IMR-90 (cell line): ENCODE results near the gene ANKH. TPM values are rescaled to one million over a fixed set of nuclear protein-coding genes. Genes with fewer than 3 reads are reported as not detected.

ENCODE experiments used
- ATAC-seq: fragments of 200-7000 bp; cut with Tn5 transposase; 2 replicates; pipeline ENCODE4 v1.9.1; 2020; ENCODE audit warnings: low read depth, mild to moderate bottlenecking, moderate library complexity
- BruUV-seq: library from RNA; stranded (reverse); fragments of 400-500 nt; replicated peaks from 2 replicates; lab custom pipeline; 2021; lab: Mats Ljungman, UMichigan
- CTCF ChIA-PET: fragments of 300-600 bp; formaldehyde crosslinking; extraction: SDS; loops from one replicate; lab custom pipeline; 2021; ENCODE audit warnings: antibody characterized with exemption; lab: Yijun Ruan, JAX
- POLR2A ChIA-PET: fragments of 300-600 bp; sonication (Branson Sonifier 250); formaldehyde crosslinking; loops from one replicate; lab custom pipeline; 2022; ENCODE audit warnings: antibody characterized with exemption; ENCODE audit not compliant: unreplicated experiment; lab: Charles Lee
- DNase-seq: peaks from one replicate; pipeline ENCODE4 v3.0.0; 2013
- H2AFZ ChIP-seq: replicated peaks from 2 replicates; pipeline ENCODE3; 2013; ENCODE audit warnings: low read length, mild to moderate bottlenecking; ENCODE audit not compliant: poor library complexity
- H2AK5ac ChIP-seq: 2 replicates; pipeline ENCODE4 v1.6.1; 2013; ENCODE audit warnings: low read depth, low read length, inconsistent platforms
- H2AK9ac ChIP-seq: replicated peaks from 2 replicates; pipeline ENCODE3; 2013; ENCODE audit warnings: mild to moderate bottlenecking, low read depth, low read length, moderate library complexity; ENCODE audit not compliant: poor library complexity
- H2BK120ac ChIP-seq: 2 replicates; pipeline ENCODE4 v1.6.1; 2013; ENCODE audit warnings: low read depth, low read length, inconsistent platforms
- H2BK15ac ChIP-seq: 3 replicates; pipeline ENCODE4 v1.6.1; 2013; ENCODE audit warnings: low read depth, low read length, inconsistent platforms
- H2BK20ac ChIP-seq: 2 replicates; pipeline ENCODE4 v1.6.1; 2013; ENCODE audit warnings: low read depth, mild to moderate bottlenecking, inconsistent platforms, low read length, moderate library complexity
- H2BK5ac ChIP-seq: 2 replicates; pipeline ENCODE4 v1.6.1; 2013; ENCODE audit warnings: mild to moderate bottlenecking, low read depth, low read length, inconsistent platforms; ENCODE audit not compliant: poor library complexity, severe bottlenecking
- H3K14ac ChIP-seq: replicated peaks from 2 replicates; pipeline ENCODE4 v1.6.1; 2013; ENCODE audit warnings: low read depth, low read length, inconsistent platforms
- H3K18ac ChIP-seq: 2 replicates; pipeline ENCODE4 v1.6.1; 2013; ENCODE audit warnings: low read depth, low read length, control low read depth
- H3K23ac ChIP-seq: 2 replicates; pipeline ENCODE4 v1.6.1; 2013; ENCODE audit warnings: low read depth, low read length, inconsistent platforms
- H3K27ac ChIP-seq: 2 replicates; pipeline ENCODE4 v1.5.1; 2013; ENCODE audit warnings: mild to moderate bottlenecking, control low read depth, low read length; ENCODE audit not compliant: insufficient read depth
- H3K27me3 ChIP-seq: 2 replicates; pipeline ENCODE4 v1.6.1; 2013; ENCODE audit warnings: low read length; ENCODE audit not compliant: control insufficient read depth, insufficient read depth
- H3K36me3 ChIP-seq: 2 replicates; pipeline ENCODE4 v1.6.1; 2013; ENCODE audit warnings: low read length, mixed read lengths; ENCODE audit not compliant: control insufficient read depth, insufficient read depth
- H3K4ac ChIP-seq: 2 replicates; pipeline ENCODE4 v1.6.1; 2013; ENCODE audit warnings: low read depth, low read length, inconsistent platforms
- H3K4me1 ChIP-seq: 2 replicates; pipeline ENCODE4 v1.6.1; 2013; ENCODE audit warnings: low read length, mixed read lengths; ENCODE audit not compliant: control insufficient read depth, insufficient read depth
- H3K4me2 ChIP-seq: 2 replicates; pipeline ENCODE4 v1.6.1; 2013; ENCODE audit warnings: low read depth, mild to moderate bottlenecking, control low read depth, low read length, moderate library complexity
- H3K4me3 ChIP-seq: 2 replicates; pipeline ENCODE4 v1.5.1; 2013; ENCODE audit warnings: low read depth, mild to moderate bottlenecking, control low read depth, low read length, moderate library complexity; ENCODE audit not compliant: insufficient read depth
- H3K56ac ChIP-seq: 2 replicates; pipeline ENCODE4 v1.6.1; 2013; ENCODE audit warnings: low read length, inconsistent platforms; ENCODE audit not compliant: insufficient read depth; ENCODE audit errors: extremely low read depth
- H3K79me1 ChIP-seq, 2 experiments: 2 replicates each; pipeline ENCODE4 v1.6.1; 2013; ENCODE audit warnings: low read length in 2 of 2, inconsistent platforms in 1 of 2, low read depth in 1 of 2
- H3K9ac ChIP-seq: 2 replicates; pipeline ENCODE4 v1.6.1; 2013; ENCODE audit warnings: low read depth, low read length, control low read depth
- H3K9me1 ChIP-seq: 2 replicates; pipeline ENCODE4 v1.6.1; 2013; ENCODE audit warnings: low read length, inconsistent platforms; ENCODE audit not compliant: insufficient read depth
- H3K9me3 ChIP-seq: 2 replicates; pipeline ENCODE4 v1.6.1; 2013; ENCODE audit warnings: low read length; ENCODE audit not compliant: control insufficient read depth, insufficient read depth
- H4K20me1 ChIP-seq: 2 replicates; pipeline ENCODE4 v1.6.1; 2013; ENCODE audit warnings: low read length, inconsistent platforms; ENCODE audit not compliant: insufficient read depth
- H4K5ac ChIP-seq: 2 replicates; pipeline ENCODE4 v1.6.1; 2013; ENCODE audit warnings: mild to moderate bottlenecking, low read depth, low read length, control low read depth
- H4K8ac ChIP-seq, 2 experiments: 2 replicates each; pipeline ENCODE4 v1.6.1; 2013; ENCODE audit warnings: low read depth in 2 of 2, low read length in 2 of 2, control low read depth in 1 of 2, inconsistent platforms in 1 of 2
- H4K91ac ChIP-seq: 2 replicates; pipeline ENCODE4 v1.6.1; 2013; ENCODE audit warnings: low read depth, low read length, inconsistent platforms; ENCODE audit not compliant: insufficient read depth
- MAFK ChIP-seq: IDR thresholded peaks from 2 replicates; pipeline ENCODE4 v1.6.1; 2012; ENCODE audit warnings: low read depth, low read length, improper control_type of control experiment
- RFX5 ChIP-seq: IDR thresholded peaks from 2 replicates; pipeline ENCODE4 v1.8.0; 2012; ENCODE audit warnings: low read depth, mild to moderate bottlenecking, low read length, moderate library complexity
- WGBS, 2 experiments: methylation state at CpG; one replicate each; pipeline versions ENCODE4 v1.1.5 to v1.1.7; 2013; ENCODE audit warnings: missing lambda C conversion rate in 2 of 2; ENCODE audit not compliant: insufficient read length in 1 of 2; ENCODE audit errors: extremely low coverage in 2 of 2; 5-methylcytosine and 5-hydroxymethylcytosine counted together
- dilution Hi-C: fragments of 300-500 bp; cut with HindIII; formaldehyde crosslinking; loops from one replicate; pipeline ENCODE4 v1.14.3; 2018; ENCODE audit warnings: low sequenced_read_pairs; ENCODE audit not compliant: unreplicated experiment
- in situ Hi-C: fragments of 300-500 bp; cut with MboI; formaldehyde crosslinking; loops from 3 replicates; pipeline ENCODE4 v1.14.3; 2019; ENCODE audit warnings: low sequenced_read_pairs, inconsistent platforms, mixed read lengths
- intact Hi-C: fragments of 100-400 bp; cut with micrococcal nuclease; formaldehyde crosslinking; loops from 2 replicates; pipeline ENCODE4 v1.10.0; 2022
- polyA plus RNA-seq, 3 experiments: library from polyadenylated mRNA; depleted of rRNA; stranded (reverse); fragments of >200 nt; gene quantifications; 2 replicates each; pipeline ENCODE4 v1.2.3, GENCODE V29; 2012; ENCODE audit warnings: low replicate concordance in 1 of 3
- total RNA-seq: library from RNA; depleted of rRNA; stranded (reverse); fragments of >200 nt; gene quantifications from 2 replicates; pipeline ENCODE4 v1.2.3, GENCODE V29; 2012

Gene ANKH
- total and polyA plus RNA-seq, 2 of the 4 experiments (the other 2 are of a cell fraction): 5.2 to 17.2 TPM

DNA sequence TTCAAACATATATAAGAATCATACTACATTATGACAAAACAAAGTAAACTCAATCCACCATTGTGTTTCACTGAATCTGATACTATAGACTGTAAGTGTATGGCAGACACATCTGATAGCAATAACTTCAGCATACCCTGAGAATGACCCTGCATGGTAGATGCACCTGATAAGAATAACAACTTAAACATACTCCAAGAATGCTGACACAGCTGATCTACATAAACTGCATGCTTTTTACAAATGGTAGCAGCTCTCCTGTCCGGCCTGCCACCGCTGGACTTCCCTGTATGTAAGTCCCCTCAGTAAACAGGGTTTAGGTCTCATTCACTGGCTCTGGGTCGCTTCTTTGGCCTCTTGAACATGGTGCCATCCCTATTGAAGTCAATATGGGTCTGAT, 100.4 kb downstream of the ANKH start:
- Histone ChIP-seq H4K20me1 (no peaks in the 10 kb centered on the region), H4K5ac (no peak overlapping the region), H3K56ac (no peak overlapping the region), H2AFZ (no peak overlapping the region), H3K4me3 (no peak overlapping the region), H3K79me1 (peaks cover 0 to 3% of the 10 kb centered on the region in 2 experiments; a peak in 1 of 4 replicates), H2BK15ac (no peak overlapping the region), H3K27ac (no peak overlapping the region), H3K14ac (no peak overlapping the region), H4K8ac (no peak overlapping the region), H3K4ac (no peak overlapping the region), H3K18ac (no peak overlapping the region), H2BK20ac (no peak overlapping the region), H3K9ac (no peak overlapping the region), H3K36me3 (0 out of 2 replicates have a peak, but pooled peaks cover 2% of the 10 kb centered on the region), H3K27me3 (no peaks in the 10 kb centered on the region), H2BK5ac (no peak overlapping the region), H4K91ac (no peak overlapping the region), H2BK120ac (no peak overlapping the region), H3K9me3 (no peaks in the 10 kb centered on the region), H3K23ac (no peak overlapping the region), H2AK9ac (no peak overlapping the region), H3K4me1 (no peaks in the 10 kb centered on the region), H3K4me2 (no peak overlapping the region), H2AK5ac (no peak overlapping the region), H3K9me1 (no peaks in the 10 kb centered on the region; the same call in 1 of the 2 replicates)
- in situ Hi-C loops: no loop called here
- DNase-seq (no peak), ATAC-seq (no peak)
- ChIA-PET CTCF (interaction anchor here (0.9 kb wide), 1 partner anchor 232 kb away, joined by 3 read pairs; no protein-coding TSS in a partner anchor), POLR2A (no interaction called here)
- no TSS peak for BruUV-seq
- TF ChIP-seq MAFK (peak; percentile 94), RFX5 (no peak)
- no CpG with 5 or more reads among the region's 3 CpGs for WGBS, 2 experiments
- intact Hi-C loops: no loop called here
- dilution Hi-C loops: no loop called here
